T-helper 2 cell treated with Interferon-gamma antibody and Interleukin-4, amounts not matched to agents 100 ng/mL and 5 ng/mL, for 36 hours (primary cell): Measurements from ENCODE around the gene KIF21A. TPM values are rescaled to one million over a fixed set of nuclear protein-coding genes. Genes with fewer than 3 reads are reported as not detected.

Experiments
- intact Hi-C: fragments of 100-400 bp; cut with micrococcal nuclease; formaldehyde crosslinking; loops from one replicate; pipeline ENCODE4 v1.15.1; 2023
- total RNA-seq: library from RNA; stranded (reverse); gene quantifications from 2 replicates; pipeline ENCODE4 v1.2.3, GENCODE V29; 2022

Gene KIF21A
- total RNA-seq, 1 donor from 2014 or later, result 16.3 TPM

- intact Hi-C loops, result no loop called here
Measured at GRCh38 chr12:39392154-39392925, 50.6 kb downstream of the KIF21A start.

GRCh38 chr12:39390752-39391151 lies 52.2 kb downstream of the KIF21A start:
- intact Hi-C loops, result no loop called here

- intact Hi-C loops, result no loop called here
Measured at GRCh38 chr12:39389399-39390150, 53.3 kb downstream of the KIF21A start.

GRCh38 chr12:39386335-39386734 lies 56.6 kb downstream of the KIF21A start:
- intact Hi-C loops, result no loop called here

- intact Hi-C loops, result no loop called here
Measured at GRCh38 chr12:39383114-39383513, 59.8 kb downstream of the KIF21A start.

GRCh38 chr12:39380090-39380489 lies 62.8 kb downstream of the KIF21A start:
- intact Hi-C loops, result no loop called here

- intact Hi-C loops, result loop anchor here (10.0 kb wide), 1 partner anchor 246 kb away; a partner anchor contains a TSS
Measured at GRCh38 chr12:39378341-39378740, 64.6 kb downstream of the KIF21A start.

GRCh38 chr12:39375206-39375808 lies 67.6 kb downstream of the KIF21A start:
- intact Hi-C loops, result loop anchor here (10.0 kb wide), 1 partner anchor 249 kb away; a partner anchor contains a TSS

- intact Hi-C loops, result loop anchor here (2.0 to 10.0 kb wide), 3 partner anchors 56 to 252 kb away; partner anchors contain the start of gene KIF21A
Measured at GRCh38 chr12:39372929-39373328, 70.0 kb downstream of the KIF21A start.

GRCh38 chr12:39372204-39372925 lies 70.6 kb downstream of the KIF21A start:
- intact Hi-C loops, result loop anchor here (2.0 to 10.0 kb wide), 3 partner anchors 55 to 252 kb away; partner anchors contain the start of gene KIF21A

GRCh38 chr12:39369756-39370155 lies 73.2 kb downstream of the KIF21A start:
- intact Hi-C loops, result loop anchor here (5.0 to 10.0 kb wide), 2 partner anchors 52 to 255 kb away; a partner anchor contains a TSS

GRCh38 chr12:39368891-39369290 lies 74.0 kb downstream of the KIF21A start:
- intact Hi-C loops, result no loop called here

GRCh38 chr12:39368096-39368495 lies 74.8 kb downstream of the KIF21A start:
- intact Hi-C loops, result no loop called here

- intact Hi-C loops, result no loop called here
Measured at GRCh38 chr12:39367494-39367893, 75.4 kb downstream of the KIF21A start.

GRCh38 chr12:39365364-39366001 lies 77.4 kb downstream of the KIF21A start:
- intact Hi-C loops, result no loop called here

- intact Hi-C loops, result no loop called here
Measured at GRCh38 chr12:39364196-39364595, 78.7 kb downstream of the KIF21A start.

- intact Hi-C loops, result no loop called here
Measured at GRCh38 chr12:39359645-39360044, 83.3 kb downstream of the KIF21A start.

- intact Hi-C loops, result no loop called here
Measured at GRCh38 chr12:39357041-39357440, 85.9 kb downstream of the KIF21A start.

GRCh38 chr12:39355841-39356240 lies 87.1 kb downstream of the KIF21A start:
- intact Hi-C loops, result no loop called here

- intact Hi-C loops, result no loop called here
Measured at GRCh38 chr12:39354955-39355354, 88.0 kb downstream of the KIF21A start.
